Measurements from ENCODE around the gene SERPINE2. TPM values are rescaled to one million over a fixed set of nuclear protein-coding genes. Genes with fewer than 3 reads are reported as not detected.

SERPINE2 gene
- total RNA-seq, 2 donors from 2014 or later: 1.6 to 4.4 TPM

DNA sequence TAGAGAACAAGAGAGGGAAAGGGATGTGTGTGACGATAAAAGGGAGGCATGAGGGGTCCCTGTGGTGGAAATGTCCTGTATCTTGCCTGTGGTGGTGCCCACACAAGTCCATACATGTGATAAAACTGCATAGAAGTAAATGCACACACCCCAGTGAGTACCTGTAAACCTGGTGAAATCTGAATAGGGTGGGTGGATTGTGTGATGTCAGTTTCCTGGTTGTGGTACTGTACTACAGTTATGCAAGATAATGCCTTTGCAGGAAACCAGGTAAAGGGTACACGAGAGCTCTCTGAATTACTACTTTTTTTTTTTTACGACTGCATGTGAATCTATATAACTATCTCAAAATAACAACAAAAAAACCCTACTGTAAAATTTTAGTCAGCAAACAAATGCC is 22.1 kb downstream of the SERPINE2 start:
- H3K27ac ChIP-seq: no peak overlapping the region
- 54 to 56% methylated on average over 3 of the region's 3 CpGs for WGBS, 2 donors
- intact Hi-C loops (cut with DNase I): no loop called here
- no peak for DNase-seq
- H3K4me3 ChIP-seq: no peak overlapping the region
- H3K27me3 ChIP-seq: no peaks in the 10 kb centered on the region
- H3K4me1 ChIP-seq: no peaks in the 10 kb centered on the region
- H3K9me3 ChIP-seq: no peaks in the 10 kb centered on the region
- no peaks in the 10 kb centered on the region for H3K36me3 ChIP-seq (replicated peaks in 1 of 2; ENCODE audit: insufficient read depth in 1 of 2, low read depth in 2 of 2)
- ATAC-seq: no peak
- TF ChIP-seq CTCF (IDR thresholded peaks at IDR 0.05) (no peak), POLR2A (IDR thresholded peaks at IDR 0.05) (no peak)

GRCh38 chr2:224014336-224014735 is 24.8 kb downstream of the SERPINE2 start:
- intact Hi-C loops (cut with DNase I): no loop called here

GRCh38 chr2:224011837-224012236 is 27.2 kb downstream of the SERPINE2 start:
- Histone ChIP-seq H3K9me3 (no peaks in the 10 kb centered on the region), H3K36me3 (replicated peaks in 1 of 2; ENCODE audit: insufficient read depth in 1 of 2, low read depth in 2 of 2) (no peaks in the 10 kb centered on the region), H3K27me3 (no peaks in the 10 kb centered on the region), H3K27ac (no peak overlapping the region), H3K4me3 (no peak overlapping the region), H3K4me1 (peaks cover 26% of the 10 kb centered on the region)
- 32 to 41% methylated on average over 1 of the region's 1 CpG for WGBS, 2 donors
- no peak for DNase-seq
- no peak for ATAC-seq
- intact Hi-C loops (cut with DNase I): no loop called here
- no peak for TF ChIP-seq POLR2A (IDR thresholded peaks at IDR 0.05)

More at GRCh38 chr2:224014336-224014735, 24.8 kb downstream of the SERPINE2 start:
- H3K27me3 ChIP-seq: no peaks in the 10 kb centered on the region
- no peak overlapping the region for H3K27ac ChIP-seq
- TF ChIP-seq POLR2A (IDR thresholded peaks at IDR 0.05): no peak
- TF ChIP-seq CTCF (IDR thresholded peaks at IDR 0.05): no peak
- no peak overlapping the region for H3K4me3 ChIP-seq
- H3K9me3 ChIP-seq: no peaks in the 10 kb centered on the region
- WGBS, 2 donors: 84 to 88% methylated on average over 4 of the region's 4 CpGs
- ATAC-seq (no peak), DNase-seq (no peak)
- H3K36me3 ChIP-seq (replicated peaks in 1 of 2; ENCODE audit: insufficient read depth in 1 of 2, low read depth in 2 of 2): no peaks in the 10 kb centered on the region
- peaks cover 8% of the 10 kb centered on the region for H3K4me1 ChIP-seq

GRCh38 chr2:224009605-224010315 is 29.3 kb downstream of the SERPINE2 start:
- peak overlapping the region in 2 of 4 donors; percentile 61 to 69 for H3K27ac ChIP-seq
- 49 to 55% methylated on average over 5 of the region's 5 CpGs for WGBS, 2 donors

More at GRCh38 chr2:224009605-224010315, 29.3 kb downstream of the SERPINE2 start:
- TF ChIP-seq CTCF (IDR thresholded peaks at IDR 0.05): no peak
- no peak for TF ChIP-seq POLR2A (IDR thresholded peaks at IDR 0.05)
- no peaks in the 10 kb centered on the region for H3K27me3 ChIP-seq
- peaks cover 26% of the 10 kb centered on the region for H3K4me1 ChIP-seq
- intact Hi-C loops (cut with DNase I): no loop called here
- no peak for DNase-seq
- no peak overlapping the region for H3K4me3 ChIP-seq
- no peak for ATAC-seq
- no peaks in the 10 kb centered on the region for H3K36me3 ChIP-seq (replicated peaks in 1 of 2; ENCODE audit: insufficient read depth in 1 of 2, low read depth in 2 of 2)
- no peaks in the 10 kb centered on the region for H3K9me3 ChIP-seq

Data from body of pancreas (tissue), 4 donors.